Measurements from ENCODE around the gene PDK2.

Gene PDK2

GRCh38 chr17:50091918-50092285, 3.2 kb upstream of the PDK2 start:
- TF ChIP-seq CEBPB (IDR thresholded peaks at IDR 0.05) = no peak
- TF ChIP-seq USF1 (IDR thresholded peaks at IDR 0.05) = no peak
- TF ChIP-seq RAD21 (IDR thresholded peaks at IDR 0.05; ENCODE audit: low read depth) = no peak
- no peak for TF ChIP-seq NFIC (IDR thresholded peaks at IDR 0.05)
- no peak for TF ChIP-seq EP300 (IDR thresholded peaks at IDR 0.05; ENCODE audit: borderline replicate concordance)
- TF ChIP-seq REST (IDR thresholded peaks at IDR 0.05; ENCODE audit: low read depth) = no peak
- no peak for TF ChIP-seq CREB1 (IDR thresholded peaks at IDR 0.05; ENCODE audit: low read depth)
- TF ChIP-seq TAF1 (IDR thresholded peaks at IDR 0.05; ENCODE audit: low read depth) = no peak
- no peak for TF ChIP-seq FOXM1 (IDR thresholded peaks at IDR 0.05; ENCODE audit: borderline replicate concordance, low read depth)
- TF ChIP-seq EGR1 (IDR thresholded peaks at IDR 0.05) = no peak
- TF ChIP-seq ZBTB7A (IDR thresholded peaks at IDR 0.05; ENCODE audit: low read depth) = no peak
- TF ChIP-seq TCF12 (IDR thresholded peaks at IDR 0.05; ENCODE audit: low read depth) = no peak
- TF ChIP-seq MAX (IDR thresholded peaks at IDR 0.05) = no peak
- TF ChIP-seq TEAD4 (IDR thresholded peaks at IDR 0.05) = no peak
- no peak for TF ChIP-seq YY1 (IDR thresholded peaks at IDR 0.05; ENCODE audit: low read depth)

- TF ChIP-seq ZBTB7A (IDR thresholded peaks at IDR 0.05; ENCODE audit: low read depth) = no peak
- TF ChIP-seq REST (IDR thresholded peaks at IDR 0.05; ENCODE audit: low read depth) = no peak
Measured at GRCh38 chr17:50093246-50093645, 1.9 kb upstream of the PDK2 start.

- TF ChIP-seq REST (IDR thresholded peaks at IDR 0.05; ENCODE audit: low read depth) (no peak), USF1 (IDR thresholded peaks at IDR 0.05) (no peak), ZBTB7A (IDR thresholded peaks at IDR 0.05; ENCODE audit: low read depth) (no peak), YY1 (IDR thresholded peaks at IDR 0.05; ENCODE audit: low read depth) (no peak), TCF12 (IDR thresholded peaks at IDR 0.05; ENCODE audit: low read depth) (no peak), TAF1 (IDR thresholded peaks at IDR 0.05; ENCODE audit: low read depth) (no peak), NFIC (IDR thresholded peaks at IDR 0.05) (no peak), RAD21 (IDR thresholded peaks at IDR 0.05; ENCODE audit: low read depth) (no peak), FOXM1 (IDR thresholded peaks at IDR 0.05; ENCODE audit: borderline replicate concordance, low read depth) (no peak), EP300 (IDR thresholded peaks at IDR 0.05; ENCODE audit: borderline replicate concordance) (no peak), CEBPB (IDR thresholded peaks at IDR 0.05) (no peak), EGR1 (IDR thresholded peaks at IDR 0.05) (no peak), MAX (IDR thresholded peaks at IDR 0.05) (no peak), TEAD4 (IDR thresholded peaks at IDR 0.05) (no peak), CREB1 (IDR thresholded peaks at IDR 0.05; ENCODE audit: low read depth) (no peak)
Measured at GRCh38 chr17:50093807-50094206, 1.3 kb upstream of the PDK2 start.

- TF ChIP-seq RAD21 (IDR thresholded peaks at IDR 0.05; ENCODE audit: low read depth) (peak; percentile 64), ZBTB7A (IDR thresholded peaks at IDR 0.05; ENCODE audit: low read depth) (no peak)
Measured at GRCh38 chr17:50094243-50094752, 853 bp upstream of the PDK2 start.

- TF ChIP-seq CEBPB (IDR thresholded peaks at IDR 0.05) (no peak), ZBTB7A (IDR thresholded peaks at IDR 0.05; ENCODE audit: low read depth) (peak; percentile 69; the same call in 1 of the 2 replicates), REST (IDR thresholded peaks at IDR 0.05; ENCODE audit: low read depth) (no peak)
Measured at GRCh38 chr17:50095626-50096037, 481 bp downstream of the PDK2 start.

Measured in Ishikawa (cell line).